ENCODE data around the gene MTTP. TPM values are rescaled to one million over a fixed set of nuclear protein-coding genes. Genes with fewer than 3 reads are reported as not detected.

The MTTP gene
- total RNA-seq, 1 donor from 2014 or later = 0.74 TPM

DNA sequence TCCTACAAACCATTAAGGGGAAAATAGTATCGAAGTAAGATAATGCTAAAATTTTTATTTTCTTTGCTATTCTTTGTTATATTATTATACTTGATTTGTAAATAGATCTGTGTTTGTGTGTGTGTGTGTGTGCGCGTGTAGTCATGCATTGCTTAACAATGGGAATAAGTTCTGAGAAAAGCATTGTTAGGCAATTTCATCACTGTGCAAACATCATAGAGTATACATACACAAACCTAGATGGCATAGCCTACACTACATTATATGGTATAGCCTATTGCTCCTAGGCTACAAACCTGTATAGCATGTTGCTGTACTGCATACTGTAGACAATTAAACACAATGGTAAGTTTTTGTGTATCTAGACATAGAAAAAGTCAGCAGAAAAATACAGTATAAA is 17.1 kb downstream of the MTTP start:
- no peak for DNase-seq (ENCODE audit: low spot score)

DNA sequence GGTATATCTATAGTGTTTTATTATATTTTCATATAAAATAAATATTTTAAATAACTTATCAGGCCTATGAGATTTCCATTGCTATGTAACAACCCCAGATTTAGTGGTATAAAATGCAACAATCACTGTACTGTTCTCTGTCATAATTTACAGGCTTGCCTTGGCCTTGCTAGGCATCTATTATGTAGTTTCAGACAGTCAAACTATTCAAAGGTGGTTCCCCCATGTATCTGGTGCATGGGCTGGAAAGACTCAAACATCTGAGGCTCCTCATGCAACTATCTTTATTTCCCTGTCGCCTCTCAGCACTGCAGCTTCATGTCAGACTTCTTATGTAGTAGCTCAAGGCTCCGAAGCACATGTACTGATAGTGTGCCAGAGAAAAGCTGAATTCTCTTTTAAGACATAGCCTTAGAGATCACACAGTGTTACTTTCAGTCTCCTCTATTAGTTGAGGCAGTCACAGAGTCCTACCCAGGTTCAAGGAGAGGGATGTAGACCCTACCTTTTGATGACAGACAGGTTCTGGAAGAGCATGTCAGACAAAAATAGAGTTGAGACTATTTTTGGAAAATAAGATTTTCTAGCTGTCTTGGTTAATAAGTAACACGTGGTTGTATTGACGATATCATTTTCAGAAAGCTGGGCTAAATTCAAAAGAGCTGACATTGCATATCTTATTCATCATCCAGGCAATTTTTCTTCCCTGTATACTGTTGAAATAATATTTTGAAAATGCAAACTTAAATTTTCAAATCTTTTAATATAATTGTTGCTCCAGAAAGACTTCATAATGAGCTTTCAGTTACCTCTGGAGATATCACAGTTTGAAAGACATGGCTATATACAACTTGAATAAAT is 19.4 kb downstream of the MTTP start:
- no peak for DNase-seq (ENCODE audit: low spot score)

DNA sequence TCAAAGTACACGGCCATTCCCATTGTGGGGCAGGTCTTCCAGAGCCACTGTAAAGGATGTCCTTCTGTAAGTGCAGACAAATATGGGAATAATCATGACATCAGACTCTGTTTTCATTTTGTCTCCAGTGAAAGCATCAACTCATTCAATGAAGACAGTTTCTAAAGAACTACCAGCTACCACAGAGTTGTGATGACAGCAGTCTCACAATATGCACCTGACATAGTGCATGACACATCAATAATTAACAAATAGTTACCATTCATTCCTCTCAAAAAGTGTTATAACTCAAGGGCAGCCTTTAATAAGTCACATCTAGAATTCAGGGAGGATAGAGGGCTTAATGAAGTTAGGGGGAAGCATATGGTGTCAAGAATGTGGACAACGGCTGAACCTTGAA is 20.2 kb downstream of the MTTP start:
- no peak for DNase-seq (ENCODE audit: low spot score)

DNA sequence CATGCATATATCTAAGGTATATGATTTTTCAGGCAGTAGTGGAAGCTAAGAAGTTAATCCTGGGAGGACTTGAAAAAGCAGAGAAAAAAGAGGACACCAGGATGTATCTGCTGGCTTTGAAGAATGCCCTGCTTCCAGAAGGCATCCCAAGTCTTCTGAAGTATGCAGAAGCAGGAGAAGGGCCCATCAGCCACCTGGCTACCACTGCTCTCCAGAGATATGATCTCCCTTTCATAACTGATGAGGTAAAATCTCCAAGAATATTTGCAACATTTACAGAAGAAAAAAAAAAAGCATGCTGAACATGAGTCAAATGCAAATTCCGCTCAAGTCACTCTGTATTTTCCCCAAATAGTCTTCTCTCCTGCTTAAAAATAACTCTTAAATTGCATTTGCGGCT is 32.1 kb downstream of the MTTP start:
- DNase-seq (ENCODE audit: low spot score) = no peak

DNA sequence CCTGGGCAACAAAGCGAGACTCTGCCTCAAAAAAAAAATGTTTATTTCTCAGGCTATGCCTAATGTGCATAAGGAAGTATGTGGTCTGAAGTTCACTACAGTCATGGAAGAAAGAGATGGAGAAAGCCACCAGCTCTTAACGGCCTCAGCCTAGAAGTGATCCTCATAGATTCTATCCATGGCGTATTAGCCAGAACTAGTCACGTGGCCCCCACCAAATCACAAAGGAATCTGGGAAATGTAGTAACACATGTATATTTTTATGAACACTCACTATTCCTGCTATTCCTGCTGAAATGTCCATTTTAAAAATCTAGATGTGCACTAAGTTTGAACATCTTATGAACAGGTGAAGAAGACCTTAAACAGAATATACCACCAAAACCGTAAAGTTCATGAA is 33.8 kb downstream of the MTTP start:
- no peak for DNase-seq (ENCODE audit: low spot score)

DNA sequence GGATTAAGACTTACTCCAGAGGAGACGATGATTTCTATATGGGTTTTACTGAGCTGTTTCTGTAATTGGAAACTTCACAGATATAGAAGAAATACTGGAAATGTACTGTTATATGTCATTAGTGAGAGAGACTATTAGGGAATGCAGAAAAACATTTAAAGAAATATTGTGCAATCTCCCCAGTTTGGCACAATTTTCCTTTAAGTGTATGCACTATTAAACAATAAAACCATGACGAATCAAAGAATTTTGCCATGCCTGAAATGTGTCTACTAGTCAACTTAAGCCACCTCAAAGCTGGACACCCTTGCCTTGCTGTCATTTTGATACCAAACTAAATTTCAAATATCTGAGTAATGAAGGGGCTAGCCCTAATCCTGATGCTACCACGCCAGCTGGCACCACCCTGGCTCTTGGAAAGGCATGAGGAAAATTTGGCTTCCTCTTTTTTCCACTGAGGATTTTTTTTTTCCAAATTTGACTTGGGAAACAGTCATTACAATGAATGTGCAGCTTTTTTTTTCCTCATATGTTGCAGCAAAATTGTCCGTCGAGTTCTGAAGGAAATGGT is 36.1 kb downstream of the MTTP start:
- DNase-seq (ENCODE audit: low spot score) = no peak

DNA sequence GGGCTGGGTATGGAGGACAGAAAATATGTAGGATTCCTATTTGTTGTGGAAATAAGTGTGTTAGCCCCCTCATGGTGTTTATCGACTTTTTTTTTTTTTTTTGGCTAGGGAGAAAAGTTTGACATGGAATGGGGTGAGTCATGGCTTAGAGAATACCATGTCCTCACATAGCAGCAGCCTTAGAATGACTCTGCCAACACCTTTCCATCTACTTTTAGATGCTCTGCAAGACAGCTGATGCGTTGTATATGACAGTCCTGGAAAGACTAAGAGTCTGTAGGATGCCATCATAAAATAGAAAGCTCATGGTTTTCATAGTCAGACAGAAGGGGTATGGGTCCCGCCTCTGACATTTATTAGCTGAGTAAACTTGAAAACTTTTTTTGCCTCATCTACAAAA is 37.7 kb downstream of the MTTP start:
- DNase-seq (ENCODE audit: low spot score) = no peak

DNA sequence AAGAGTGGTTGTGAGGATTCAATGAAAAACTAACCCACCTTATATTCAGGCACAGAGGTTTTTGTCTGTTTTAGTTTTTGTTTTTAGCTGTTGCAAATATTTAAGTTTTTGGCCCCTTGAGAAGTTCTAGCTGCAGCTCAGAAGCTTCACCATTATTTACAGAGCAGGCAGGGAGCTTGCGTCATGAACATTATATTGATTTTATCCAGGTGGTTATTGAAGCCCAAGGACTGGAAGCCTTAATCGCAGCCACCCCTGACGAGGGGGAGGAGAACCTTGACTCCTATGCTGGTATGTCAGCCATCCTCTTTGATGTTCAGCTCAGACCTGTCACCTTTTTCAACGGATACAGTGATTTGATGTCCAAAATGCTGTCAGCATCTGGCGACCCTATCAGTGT is 38.1 kb downstream of the MTTP start:
- DNase-seq (ENCODE audit: low spot score) = no peak

DNA sequence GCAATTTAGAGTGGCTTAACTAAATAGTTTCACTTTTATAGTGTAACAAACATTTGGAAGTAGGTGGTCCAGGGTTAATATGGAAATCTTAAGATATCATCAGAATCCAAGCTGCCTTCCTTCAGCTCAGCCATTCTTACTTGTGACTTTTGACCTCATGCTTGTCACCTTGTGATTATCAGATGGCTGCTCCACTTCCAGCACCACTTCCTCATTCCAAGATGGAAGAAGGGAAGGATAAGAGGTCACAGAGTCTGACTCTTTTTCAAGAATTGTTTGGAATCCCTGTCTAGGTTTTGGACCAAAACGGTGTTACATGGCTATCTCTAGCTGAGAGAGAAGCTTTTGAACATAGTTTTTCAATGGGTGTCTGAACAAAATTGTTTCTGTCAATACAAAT is 39.9 kb downstream of the MTTP start:
- DNase-seq (ENCODE audit: low spot score) = no peak

DNA sequence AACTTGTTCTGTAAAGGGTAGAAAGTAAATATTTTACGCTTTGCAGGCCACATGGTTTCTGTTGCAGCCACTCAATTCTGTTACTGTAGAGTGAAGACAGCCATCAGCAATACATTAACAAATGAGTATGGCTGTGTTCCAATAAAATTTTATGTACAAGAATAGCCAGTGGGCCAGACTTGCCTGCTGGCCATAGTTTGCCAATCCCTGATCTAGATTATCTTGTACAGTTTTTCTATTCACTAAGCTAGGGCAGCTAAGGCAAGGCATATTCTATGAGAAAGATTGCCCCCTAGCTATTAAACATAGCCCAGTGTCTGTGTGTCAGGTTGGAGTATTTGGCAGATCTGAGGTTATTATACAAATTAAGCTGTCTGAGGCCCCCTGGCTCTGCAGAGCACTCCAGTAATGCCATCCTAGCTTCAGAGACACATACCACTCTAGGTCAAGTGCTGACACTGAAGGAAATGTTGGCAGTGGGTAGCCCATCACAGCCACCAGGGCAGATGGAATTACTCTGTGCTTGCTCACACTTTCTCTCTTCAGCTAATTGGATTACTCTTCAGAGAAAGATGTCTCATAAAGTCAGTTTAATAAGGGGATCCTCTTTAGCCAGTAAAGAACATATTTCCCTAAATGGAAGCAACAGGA is 40.7 kb downstream of the MTTP start:
- DNase-seq (ENCODE audit: low spot score) = no peak

DNA sequence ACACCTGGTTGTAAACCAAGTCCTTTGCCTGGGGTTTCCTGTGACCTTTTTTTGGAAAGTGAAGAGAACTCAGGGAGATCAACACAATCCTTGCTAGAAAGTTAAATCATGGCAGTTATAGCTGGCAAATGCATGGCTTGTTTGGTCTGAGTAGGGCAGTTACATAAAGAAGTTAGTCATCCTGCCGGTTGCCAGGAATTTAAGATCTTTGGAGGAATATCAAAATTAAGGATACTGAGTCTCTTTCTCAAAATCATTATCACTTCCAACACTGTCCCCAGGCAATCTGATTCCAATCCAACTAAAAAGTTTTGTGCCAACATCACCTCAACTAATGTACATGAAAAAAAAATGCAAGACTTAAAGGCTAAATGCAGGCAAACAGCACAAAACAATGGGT is 42.8 kb downstream of the MTTP start:
- DNase-seq (ENCODE audit: low spot score) = no peak

DNA sequence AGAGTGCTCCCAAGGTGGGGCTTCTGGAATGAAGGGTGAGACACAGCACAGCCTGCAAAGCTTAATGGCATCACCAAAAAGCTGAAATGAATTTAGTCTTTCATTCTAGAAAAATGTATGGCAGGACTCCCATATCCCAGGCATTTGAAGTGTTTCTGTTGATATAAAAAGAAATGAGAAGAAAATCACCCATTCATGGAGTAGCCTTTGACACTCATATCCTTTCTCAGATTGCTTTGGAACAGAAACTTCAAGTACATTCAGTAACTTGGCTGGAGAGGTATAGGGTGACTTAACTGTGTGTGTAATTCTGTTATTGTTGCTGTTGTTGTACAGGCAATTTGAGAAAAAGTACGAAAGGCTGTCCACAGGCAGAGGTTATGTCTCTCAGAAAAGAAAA is 47.7 kb downstream of the MTTP start:
- DNase-seq (ENCODE audit: low spot score) = no peak

DNA sequence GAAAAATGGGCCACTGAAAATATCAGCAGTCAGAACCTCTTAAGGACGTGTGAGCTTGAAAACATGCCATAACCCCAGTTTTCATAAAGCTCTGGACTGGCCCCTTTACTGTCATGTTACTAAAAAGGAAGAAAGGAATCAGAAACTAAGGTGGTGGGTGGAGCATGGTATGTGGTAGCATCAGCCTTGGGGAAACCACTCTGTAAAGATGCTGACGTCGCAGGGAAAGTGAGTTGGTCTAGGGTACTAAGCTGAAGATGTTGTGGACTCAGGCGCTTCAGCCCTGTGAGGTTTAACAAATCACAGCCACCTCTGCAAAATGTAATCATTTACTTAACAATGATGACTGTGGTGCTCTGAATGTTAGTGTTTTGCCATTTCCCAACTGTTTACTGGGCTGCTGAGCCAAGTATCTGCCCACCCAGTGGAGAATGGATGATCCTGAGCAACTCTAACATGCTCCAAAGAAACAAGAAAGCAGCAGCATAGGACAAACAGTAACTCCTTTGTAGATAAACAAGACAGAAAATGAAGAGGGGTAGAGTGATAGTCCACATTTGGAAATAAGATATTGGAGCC is 49.6 kb downstream of the MTTP start:
- no peak for DNase-seq (ENCODE audit: low spot score)

DNA sequence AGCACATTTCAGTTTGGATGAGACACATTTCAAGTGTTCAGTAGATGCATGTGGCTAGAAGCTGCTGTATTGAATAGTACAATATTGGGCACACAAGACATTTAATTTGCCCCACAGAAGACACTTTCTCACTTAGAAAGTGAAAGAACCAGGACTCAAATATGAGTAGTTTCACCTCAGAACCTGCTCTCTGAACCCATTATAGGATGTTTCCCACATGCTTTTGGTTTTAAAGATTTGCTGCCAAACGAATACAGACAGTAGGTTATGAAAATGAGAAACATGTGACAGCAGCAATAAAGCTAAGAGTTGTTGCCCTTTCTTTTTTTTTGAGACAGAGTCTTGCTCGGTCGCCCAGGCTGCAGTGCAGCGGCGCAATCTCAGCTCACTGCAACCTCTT is 50.7 kb downstream of the MTTP start:
- no peak for DNase-seq (ENCODE audit: low spot score)

DNA sequence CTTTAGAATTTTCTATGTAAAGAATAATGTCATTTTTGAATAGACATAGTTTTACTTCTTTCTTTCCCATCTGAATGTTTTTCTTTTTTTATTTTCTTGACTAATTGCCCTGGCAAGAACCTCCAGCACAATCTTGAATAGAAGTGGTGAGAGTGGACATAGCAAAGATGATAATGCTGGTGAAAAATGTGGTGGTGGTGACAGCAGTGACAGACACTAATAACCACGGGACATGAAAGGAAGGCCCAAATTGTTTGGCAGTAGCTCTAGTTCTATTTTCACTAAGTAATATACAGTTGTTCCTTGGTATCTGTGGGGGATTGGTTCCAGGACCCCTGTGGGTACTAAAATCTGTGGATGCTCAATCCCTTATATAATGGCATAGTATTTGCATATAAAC is 53.4 kb downstream of the MTTP start:
- DNase-seq (ENCODE audit: low spot score) = no peak

DNA sequence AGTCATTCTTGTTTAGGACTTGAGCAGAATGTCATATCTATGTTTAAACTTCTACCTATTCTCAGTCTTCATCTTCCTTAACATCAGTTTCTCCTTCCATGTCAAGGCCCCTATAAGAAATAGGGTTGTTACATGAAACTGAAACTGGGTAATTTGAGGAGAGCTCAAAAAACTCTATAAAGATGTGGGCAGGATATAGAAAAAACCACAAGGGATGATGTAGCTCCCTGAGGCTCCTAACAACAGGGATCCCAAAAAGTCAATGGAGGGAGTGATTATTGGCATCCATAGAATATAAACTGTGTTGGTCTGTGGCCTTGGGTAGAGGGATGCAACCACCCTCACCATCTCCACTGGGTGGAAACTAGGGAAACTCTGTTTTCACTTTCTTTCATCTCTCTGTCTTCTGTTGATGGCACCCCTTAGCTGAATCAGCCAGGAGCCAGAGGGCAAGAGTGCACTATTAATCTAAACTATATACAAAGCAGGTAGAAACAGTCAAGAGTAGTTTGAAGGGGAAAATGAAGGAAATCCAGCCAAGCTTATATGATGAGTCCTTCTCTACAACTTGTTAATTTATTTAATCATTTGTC is 55.4 kb downstream of the MTTP start:
- no peak for DNase-seq (ENCODE audit: low spot score)

DNA sequence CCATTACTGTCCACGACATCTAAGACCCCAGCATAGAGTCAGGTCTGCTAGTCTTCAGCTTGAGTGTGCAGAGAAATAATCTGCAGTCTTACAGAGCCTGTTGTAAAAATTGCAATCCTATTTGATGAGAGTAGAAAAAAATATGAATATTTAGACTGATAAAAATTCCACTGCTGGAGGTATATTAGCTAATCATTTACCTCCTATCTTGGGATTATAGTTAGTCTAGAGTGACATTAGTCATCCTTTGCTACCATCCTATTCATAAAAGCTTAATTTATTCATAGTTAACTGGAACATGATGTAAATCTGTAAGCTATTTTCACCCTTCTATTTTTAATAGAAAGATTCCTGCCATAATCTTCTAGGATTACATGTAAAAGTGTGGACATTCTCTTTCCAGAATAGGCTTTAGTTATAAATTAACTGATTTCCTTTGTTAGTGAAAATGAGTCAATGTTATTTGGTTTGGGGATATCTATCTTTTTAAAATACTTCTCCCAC is 56.3 kb downstream of the MTTP start:
- DNase-seq (ENCODE audit: low spot score) = no peak

DNA sequence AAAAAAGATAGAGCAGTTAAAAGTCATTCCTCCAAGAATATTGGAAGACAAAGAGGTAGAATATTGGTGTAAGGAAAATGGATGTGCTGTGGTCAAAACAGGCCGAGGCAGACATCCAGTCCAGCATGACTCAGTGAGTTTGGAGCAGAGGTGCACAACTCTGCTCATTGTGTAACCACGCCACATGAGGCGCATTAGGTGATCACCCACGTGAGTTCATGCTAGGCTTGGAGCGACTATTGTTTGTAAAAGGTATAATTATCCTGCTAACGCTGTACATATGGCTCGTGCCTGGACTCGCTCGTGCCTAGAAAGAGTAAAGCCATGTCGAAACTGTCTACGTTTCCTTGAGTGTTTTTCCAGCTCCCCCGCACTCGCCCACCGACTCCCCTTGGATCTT is 59.1 kb downstream of the MTTP start:
- no peak for DNase-seq (ENCODE audit: low spot score)

DNA sequence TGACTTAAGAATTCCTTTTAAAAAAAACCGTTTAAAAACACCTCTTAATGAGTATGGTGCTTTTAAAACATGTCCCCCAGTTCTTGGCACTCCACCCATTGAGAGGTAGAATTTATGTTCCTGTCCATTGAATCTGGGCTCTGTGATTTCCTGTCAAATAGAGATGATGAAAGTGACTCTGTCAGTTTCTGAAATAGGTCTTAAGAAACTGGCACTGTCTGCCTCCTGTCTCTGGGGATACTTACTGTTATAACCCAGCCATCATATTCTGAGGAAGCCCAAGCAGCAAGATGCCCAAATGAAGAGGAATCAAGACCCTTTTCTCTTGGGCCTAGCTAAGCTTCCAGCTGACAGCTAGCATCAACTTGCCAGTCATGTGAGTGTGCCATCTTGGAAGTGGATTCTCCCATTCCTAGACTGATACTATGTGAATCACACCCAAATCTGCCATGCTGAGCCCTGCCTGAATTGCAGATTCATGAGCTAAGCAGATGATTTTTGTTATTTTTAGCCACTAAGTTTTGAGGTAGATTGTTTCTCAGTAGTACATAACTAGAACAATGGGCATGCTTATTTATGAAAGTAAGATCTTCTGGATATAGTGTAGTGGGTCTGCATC is 60.2 kb downstream of the MTTP start:
- DNase-seq (ENCODE audit: low spot score) = no peak

DNA sequence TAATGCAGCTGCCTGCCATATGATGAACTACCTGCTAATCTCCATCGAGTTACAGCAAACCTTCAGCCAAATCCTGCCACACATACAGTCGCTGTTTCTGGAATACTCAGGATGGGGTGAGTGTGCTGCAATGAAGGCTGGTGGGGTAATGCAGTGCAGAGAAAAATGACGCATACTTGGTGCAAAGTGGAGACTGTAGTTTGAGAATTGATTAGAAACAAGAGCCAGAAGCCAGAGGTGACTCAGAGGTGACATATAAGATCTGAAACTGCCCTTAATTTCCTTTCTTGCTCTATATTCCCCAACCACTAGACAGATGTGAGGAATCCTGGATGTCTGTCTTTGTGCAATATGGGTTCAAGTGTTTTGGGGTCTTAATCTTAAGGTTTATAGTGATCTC is 61.0 kb downstream of the MTTP start:
- no peak for DNase-seq (ENCODE audit: low spot score)

DNA sequence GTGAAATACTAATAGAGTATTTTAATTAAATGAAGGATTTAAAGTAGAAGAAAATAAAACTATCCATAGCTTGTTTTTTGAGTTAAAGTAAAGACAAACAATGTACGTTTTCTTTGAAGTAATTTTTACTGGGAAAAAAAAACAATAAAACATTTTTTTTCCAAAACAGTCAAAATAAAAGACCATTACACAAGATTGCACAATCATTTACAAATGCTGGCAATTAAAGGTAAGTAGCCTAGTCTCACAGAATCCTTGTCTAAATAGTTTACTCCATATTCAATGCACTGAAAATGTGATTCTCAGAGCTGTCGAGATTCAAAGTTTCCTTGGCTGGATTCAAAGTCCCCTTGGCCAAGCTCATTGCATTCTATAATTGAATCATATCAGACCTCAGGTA is 61.8 kb downstream of the MTTP start:
- DNase-seq (ENCODE audit: low spot score) = no peak
